Measurements from ENCODE around the gene DRG2.

DNA sequence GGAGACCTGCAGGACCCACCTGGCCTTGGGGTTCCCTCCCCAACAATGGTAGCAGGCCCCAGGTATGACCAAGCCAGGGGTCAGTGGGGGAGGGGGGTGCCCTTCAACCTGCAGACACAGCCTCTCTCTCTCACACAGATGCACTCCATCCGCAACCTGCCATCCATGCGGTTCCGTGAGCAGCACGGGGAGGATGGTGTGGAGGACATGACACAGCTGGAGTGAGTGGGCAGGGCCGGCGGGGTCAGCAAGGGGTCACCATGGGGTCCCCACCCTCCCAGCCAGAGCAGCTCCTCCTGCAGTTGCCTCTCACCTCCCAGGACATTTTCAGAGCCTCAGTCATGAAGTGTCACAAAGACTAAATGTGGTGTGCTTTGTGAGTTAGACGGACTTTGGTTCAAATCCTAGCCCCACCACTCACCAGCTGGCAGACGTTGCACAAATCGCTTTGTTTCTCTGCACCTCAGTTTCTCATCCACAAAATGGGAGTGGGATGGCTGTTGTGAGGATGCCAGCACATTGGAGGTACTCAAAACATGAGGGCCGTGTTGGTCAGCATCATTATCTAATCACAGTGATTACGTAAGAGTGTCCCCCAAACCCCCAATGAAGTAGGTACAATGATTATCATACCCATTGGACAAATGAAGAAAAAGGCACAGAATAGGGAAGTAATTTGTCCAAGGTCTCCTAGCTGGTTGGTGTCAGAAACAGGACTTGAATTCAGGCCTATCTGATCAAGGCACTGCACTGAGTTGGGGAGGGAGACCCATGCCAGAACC is 36.8 kb downstream of the DRG2 start:
- TF ChIP-seq, protein P1, sequence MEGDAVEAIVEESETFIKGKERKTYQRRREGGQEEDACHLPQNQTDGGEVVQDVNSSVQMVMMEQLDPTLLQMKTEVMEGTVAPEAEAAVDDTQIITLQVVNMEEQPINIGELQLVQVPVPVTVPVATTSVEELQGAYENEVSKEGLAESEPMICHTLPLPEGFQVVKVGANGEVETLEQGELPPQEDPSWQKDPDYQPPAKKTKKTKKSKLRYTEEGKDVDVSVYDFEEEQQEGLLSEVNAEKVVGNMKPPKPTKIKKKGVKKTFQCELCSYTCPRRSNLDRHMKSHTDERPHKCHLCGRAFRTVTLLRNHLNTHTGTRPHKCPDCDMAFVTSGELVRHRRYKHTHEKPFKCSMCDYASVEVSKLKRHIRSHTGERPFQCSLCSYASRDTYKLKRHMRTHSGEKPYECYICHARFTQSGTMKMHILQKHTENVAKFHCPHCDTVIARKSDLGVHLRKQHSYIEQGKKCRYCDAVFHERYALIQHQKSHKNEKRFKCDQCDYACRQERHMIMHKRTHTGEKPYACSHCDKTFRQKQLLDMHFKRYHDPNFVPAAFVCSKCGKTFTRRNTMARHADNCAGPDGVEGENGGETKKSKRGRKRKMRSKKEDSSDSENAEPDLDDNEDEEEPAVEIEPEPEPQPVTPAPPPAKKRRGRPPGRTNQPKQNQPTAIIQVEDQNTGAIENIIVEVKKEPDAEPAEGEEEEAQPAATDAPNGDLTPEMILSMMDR (IDR thresholded peaks at IDR 0.05): no peak
- TF ChIP-seq HDAC2 (IDR thresholded peaks at IDR 0.05): no peak
- no peak for TF ChIP-seq EP300 (IDR thresholded peaks at IDR 0.05)
- TF ChIP-seq TP53 (CRISPR knock-in tag; IDR thresholded peaks at IDR 0.05): no peak
- no peak for TF ChIP-seq NR3C1 (IDR thresholded peaks at IDR 0.05)
- TF ChIP-seq NPAS2 (CRISPR knock-in tag; IDR thresholded peaks at IDR 0.05; ENCODE audit: borderline replicate concordance): no peak
- no peak for TF ChIP-seq BHLHE40 (IDR thresholded peaks at IDR 0.05; ENCODE audit: low read depth, low read length)
- TF ChIP-seq, protein P2, sequence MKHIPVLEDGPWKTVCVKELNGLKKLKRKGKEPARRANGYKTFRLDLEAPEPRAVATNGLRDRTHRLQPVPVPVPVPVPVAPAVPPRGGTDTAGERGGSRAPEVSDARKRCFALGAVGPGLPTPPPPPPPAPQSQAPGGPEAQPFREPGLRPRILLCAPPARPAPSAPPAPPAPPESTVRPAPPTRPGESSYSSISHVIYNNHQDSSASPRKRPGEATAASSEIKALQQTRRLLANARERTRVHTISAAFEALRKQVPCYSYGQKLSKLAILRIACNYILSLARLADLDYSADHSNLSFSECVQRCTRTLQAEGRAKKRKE (CRISPR knock-in tag; IDR thresholded peaks at IDR 0.05; ENCODE audit: low read depth): no peak
- TF ChIP-seq CHD2 (IDR thresholded peaks at IDR 0.05; ENCODE audit: low read length, partially characterized antibody): no peak
- no peak for TF ChIP-seq KDM5A (IDR thresholded peaks at IDR 0.05)
